ENCODE data around the gene GTF2H2C_2.
"Not testable (repeated sequence)": the region's sequence is repeated elsewhere in the genome, so short reads cannot be mapped to it uniquely, and the experiment has no call there.

The GTF2H2C_2 gene

GRCh38 chr5:70415117-70415516 lies at the start of gene GTF2H2C_2:
Gene GTF2H2C_2 (plus strand): TSS chr5:70415368.
- DNase-seq; H3K4me1 Mint-ChIP-seq; H3K4me3 Mint-ChIP-seq; H3K27ac Mint-ChIP-seq; H3K27me3 Mint-ChIP-seq; H3K36me3 Mint-ChIP-seq (ENCODE audit: low read depth); H3K9me3 Mint-ChIP-seq; CTCF ChIA-PET; POLR2A ChIA-PET: not testable (repeated sequence)

GRCh38 chr5:70400984-70401686 lies 14.0 kb upstream of the GTF2H2C_2 start:
- H3K9me3 Mint-ChIP-seq; CTCF ChIA-PET; H3K4me1 Mint-ChIP-seq; H3K36me3 Mint-ChIP-seq (ENCODE audit: low read depth); H3K27me3 Mint-ChIP-seq; POLR2A ChIA-PET: not testable (repeated sequence)
- peak; percentile 41 for DNase-seq
- Mint-ChIP-seq H3K27ac (peak overlapping the region; percentile 63), H3K4me3 (peak overlapping the region; percentile 61)

GRCh38 chr5:70421322-70421721 lies 6.2 kb downstream of the GTF2H2C_2 start:
- H3K27me3 Mint-ChIP-seq; H3K9me3 Mint-ChIP-seq; H3K4me1 Mint-ChIP-seq; H3K36me3 Mint-ChIP-seq (ENCODE audit: low read depth); DNase-seq; H3K27ac Mint-ChIP-seq; CTCF ChIA-PET; POLR2A ChIA-PET; H3K4me3 Mint-ChIP-seq: not testable (repeated sequence)

- POLR2A ChIA-PET; H3K4me1 Mint-ChIP-seq; H3K36me3 Mint-ChIP-seq (ENCODE audit: low read depth); H3K9me3 Mint-ChIP-seq; H3K27me3 Mint-ChIP-seq; H3K27ac Mint-ChIP-seq; DNase-seq; H3K4me3 Mint-ChIP-seq; CTCF ChIA-PET: not testable (repeated sequence)
Observed at GRCh38 chr5:70423215-70423614, 8.0 kb downstream of the GTF2H2C_2 start.

- H3K36me3 Mint-ChIP-seq (ENCODE audit: low read depth); H3K27me3 Mint-ChIP-seq; DNase-seq; H3K27ac Mint-ChIP-seq; POLR2A ChIA-PET; H3K4me1 Mint-ChIP-seq; H3K9me3 Mint-ChIP-seq; H3K4me3 Mint-ChIP-seq; CTCF ChIA-PET: not testable (repeated sequence)
Observed at GRCh38 chr5:70438518-70438917, 23.4 kb downstream of the GTF2H2C_2 start.

GRCh38 chr5:70449565-70449964 lies 34.4 kb downstream of the GTF2H2C_2 start:
- H3K36me3 Mint-ChIP-seq (ENCODE audit: low read depth); DNase-seq; H3K4me3 Mint-ChIP-seq; H3K27ac Mint-ChIP-seq; POLR2A ChIA-PET; H3K27me3 Mint-ChIP-seq; H3K9me3 Mint-ChIP-seq; CTCF ChIA-PET; H3K4me1 Mint-ChIP-seq: not testable (repeated sequence)

- DNase-seq; CTCF ChIA-PET; H3K4me3 Mint-ChIP-seq; H3K27ac Mint-ChIP-seq; H3K27me3 Mint-ChIP-seq; POLR2A ChIA-PET; H3K4me1 Mint-ChIP-seq; H3K36me3 Mint-ChIP-seq (ENCODE audit: low read depth); H3K9me3 Mint-ChIP-seq: not testable (repeated sequence)
Observed at GRCh38 chr5:70451249-70451984, 36.2 kb downstream of the GTF2H2C_2 start.

GRCh38 chr5:70457093-70457492 lies 41.9 kb downstream of the GTF2H2C_2 start:
- POLR2A ChIA-PET; H3K27me3 Mint-ChIP-seq; H3K4me1 Mint-ChIP-seq; DNase-seq; H3K36me3 Mint-ChIP-seq (ENCODE audit: low read depth); H3K4me3 Mint-ChIP-seq; H3K9me3 Mint-ChIP-seq; CTCF ChIA-PET; H3K27ac Mint-ChIP-seq: not testable (repeated sequence)

- H3K27ac Mint-ChIP-seq; CTCF ChIA-PET; H3K27me3 Mint-ChIP-seq; H3K36me3 Mint-ChIP-seq (ENCODE audit: low read depth); POLR2A ChIA-PET; H3K4me1 Mint-ChIP-seq; H3K9me3 Mint-ChIP-seq; H3K4me3 Mint-ChIP-seq; DNase-seq: not testable (repeated sequence)
Observed at GRCh38 chr5:70459188-70459587, 44.0 kb downstream of the GTF2H2C_2 start.

- H3K27ac Mint-ChIP-seq; DNase-seq; H3K27me3 Mint-ChIP-seq; POLR2A ChIA-PET; H3K4me3 Mint-ChIP-seq; H3K9me3 Mint-ChIP-seq; CTCF ChIA-PET; H3K4me1 Mint-ChIP-seq; H3K36me3 Mint-ChIP-seq (ENCODE audit: low read depth): not testable (repeated sequence)
Observed at GRCh38 chr5:70461984-70462383, 46.8 kb downstream of the GTF2H2C_2 start.

- H3K4me3 Mint-ChIP-seq; POLR2A ChIA-PET; H3K9me3 Mint-ChIP-seq; CTCF ChIA-PET; H3K4me1 Mint-ChIP-seq; H3K27ac Mint-ChIP-seq; DNase-seq; H3K27me3 Mint-ChIP-seq; H3K36me3 Mint-ChIP-seq (ENCODE audit: low read depth): not testable (repeated sequence)
Observed at GRCh38 chr5:70464019-70464637, 49.0 kb downstream of the GTF2H2C_2 start.

- H3K27ac Mint-ChIP-seq; POLR2A ChIA-PET; H3K27me3 Mint-ChIP-seq; DNase-seq; H3K4me1 Mint-ChIP-seq; H3K9me3 Mint-ChIP-seq; CTCF ChIA-PET; H3K36me3 Mint-ChIP-seq (ENCODE audit: low read depth); H3K4me3 Mint-ChIP-seq: not testable (repeated sequence)
Observed at GRCh38 chr5:70469926-70470509, 54.9 kb downstream of the GTF2H2C_2 start.
